Activated CD8-positive, alpha-beta memory T cell treated with anti-CD3 and anti-CD28 coated beads, Interleukin-2, amount 50 U/mL, for 4 hours (primary cell): ENCODE data around the gene ICAM4.
"Not testable (repeated sequence)": the region's sequence is repeated elsewhere in the genome, so short reads cannot be mapped to it uniquely, and the experiment has no call there.

Source experiments
- DNase-seq: peaks from one replicate; pipeline ENCODE4 v3.0.0-alpha.2; 2020

Gene ICAM4, protein sequence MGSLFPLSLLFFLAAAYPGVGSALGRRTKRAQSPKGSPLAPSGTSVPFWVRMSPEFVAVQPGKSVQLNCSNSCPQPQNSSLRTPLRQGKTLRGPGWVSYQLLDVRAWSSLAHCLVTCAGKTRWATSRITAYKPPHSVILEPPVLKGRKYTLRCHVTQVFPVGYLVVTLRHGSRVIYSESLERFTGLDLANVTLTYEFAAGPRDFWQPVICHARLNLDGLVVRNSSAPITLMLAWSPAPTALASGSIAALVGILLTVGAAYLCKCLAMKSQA

DNA sequence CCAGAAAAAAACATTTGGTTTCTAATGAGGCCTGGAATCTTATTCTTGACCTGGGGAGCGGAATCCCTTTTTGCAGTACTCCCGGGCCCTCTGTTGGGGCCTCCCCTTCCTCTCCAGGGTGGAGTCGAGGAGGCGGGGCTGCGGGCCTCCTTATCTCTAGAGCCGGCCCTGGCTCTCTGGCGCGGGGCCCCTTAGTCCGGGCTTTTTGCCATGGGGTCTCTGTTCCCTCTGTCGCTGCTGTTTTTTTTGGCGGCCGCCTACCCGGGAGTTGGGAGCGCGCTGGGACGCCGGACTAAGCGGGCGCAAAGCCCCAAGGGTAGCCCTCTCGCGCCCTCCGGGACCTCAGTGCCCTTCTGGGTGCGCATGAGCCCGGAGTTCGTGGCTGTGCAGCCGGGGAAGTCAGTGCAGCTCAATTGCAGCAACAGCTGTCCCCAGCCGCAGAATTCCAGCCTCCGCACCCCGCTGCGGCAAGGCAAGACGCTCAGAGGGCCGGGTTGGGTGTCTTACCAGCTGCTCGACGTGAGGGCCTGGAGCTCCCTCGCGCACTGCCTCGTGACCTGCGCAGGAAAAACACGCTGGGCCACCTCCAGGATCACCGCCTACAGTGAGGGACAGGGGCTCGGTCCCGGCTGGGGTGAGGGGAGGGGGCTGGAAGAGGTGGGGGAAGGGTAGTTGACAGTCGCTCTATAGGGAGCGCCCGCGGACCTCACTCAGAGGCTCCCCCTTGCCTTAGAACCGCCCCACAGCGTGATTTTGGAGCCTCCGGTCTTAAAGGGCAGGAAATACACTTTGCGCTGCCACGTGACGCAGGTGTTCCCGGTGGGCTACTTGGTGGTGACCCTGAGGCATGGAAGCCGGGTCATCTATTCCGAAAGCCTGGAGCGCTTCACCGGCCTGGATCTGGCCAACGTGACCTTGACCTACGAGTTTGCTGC is at the start of gene ICAM4:
Gene ICAM4, plus strand, starts transcription at position 153 of the 935 bp plus-strand sequence. Its CDS starts 58 bp downstream, at position 211.
- DNase-seq: no peak

DNA sequence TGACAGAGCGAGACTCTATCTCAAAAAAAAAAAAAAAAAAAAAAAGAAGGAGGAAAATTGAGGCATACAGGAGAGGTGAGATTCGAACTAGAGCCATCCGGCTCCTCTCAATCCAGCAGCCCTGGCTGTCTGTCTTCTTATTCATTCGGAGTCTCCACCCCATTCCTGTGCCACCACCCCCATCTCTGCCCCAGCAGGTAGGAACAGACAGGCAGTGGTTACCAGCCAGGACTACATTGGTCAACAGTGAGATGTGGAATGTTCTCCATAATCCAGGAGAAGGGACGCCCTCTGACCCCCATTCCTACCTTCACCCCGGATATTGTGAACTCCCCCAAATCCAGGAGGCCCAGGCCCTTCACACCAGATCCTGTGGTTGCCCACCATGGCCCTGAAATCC is 49.1 kb upstream of the ICAM4 start:
- DNase-seq: no peak

DNA sequence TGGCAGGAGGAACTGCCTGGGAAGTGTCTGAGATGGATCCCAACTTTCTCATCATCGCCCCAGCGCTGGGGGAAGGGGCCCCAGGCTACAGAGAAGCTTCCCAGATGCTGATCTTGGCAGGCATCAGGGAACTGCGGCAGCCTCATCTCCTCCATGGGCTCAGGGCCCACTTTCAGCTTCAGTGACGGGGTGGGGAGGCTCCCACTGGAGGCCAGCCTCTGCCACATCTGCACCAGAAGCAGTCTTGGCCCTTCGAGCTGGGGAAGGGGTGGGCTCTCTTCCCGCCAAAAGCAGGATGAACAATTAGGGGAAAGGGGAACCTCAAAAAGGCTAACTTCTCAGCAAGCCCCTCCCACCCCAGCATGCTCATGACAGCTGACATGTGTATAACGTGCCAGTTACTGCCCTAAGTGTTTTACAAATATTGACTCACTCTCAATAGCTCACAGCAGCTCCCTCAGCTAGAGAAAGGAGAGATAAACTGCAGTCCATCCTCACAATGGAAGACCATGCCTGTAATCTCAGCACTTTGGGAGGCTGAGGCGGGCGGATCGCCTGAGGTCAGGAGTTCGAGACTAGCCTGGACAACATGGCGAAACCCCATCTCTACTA is 48.5 kb upstream of the ICAM4 start:
- DNase-seq: no peak

DNA sequence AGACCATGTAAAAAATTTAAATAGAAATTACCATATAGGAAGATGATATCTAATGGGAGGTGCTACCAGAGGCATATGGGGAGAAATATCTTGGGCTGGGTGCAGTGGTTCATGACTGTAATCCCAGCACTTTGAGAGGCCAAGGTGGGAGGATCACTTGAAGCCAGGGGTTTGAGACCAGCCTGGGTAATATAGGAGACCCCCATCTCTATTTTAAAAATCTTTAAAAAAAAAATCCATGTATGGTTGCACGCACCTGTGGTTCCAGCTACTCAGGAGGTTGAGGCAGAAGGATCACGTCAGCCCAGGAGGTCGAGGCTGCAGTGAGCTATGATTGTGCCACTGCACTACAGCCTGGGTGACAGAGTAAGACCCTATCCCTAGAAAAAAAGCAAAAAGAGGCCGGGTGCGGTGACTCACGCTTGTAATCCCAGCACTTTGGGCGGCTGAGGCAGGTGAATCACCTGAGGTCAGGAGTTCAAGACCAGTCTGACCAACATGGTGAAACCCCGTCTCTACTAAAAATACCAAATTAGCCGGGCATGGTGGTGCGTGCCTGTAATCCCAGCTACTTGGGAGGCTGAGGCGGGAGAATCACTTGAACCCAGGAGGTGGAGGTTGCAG is 44.8 kb upstream of the ICAM4 start:
- DNase-seq: not testable (repeated sequence)

DNA sequence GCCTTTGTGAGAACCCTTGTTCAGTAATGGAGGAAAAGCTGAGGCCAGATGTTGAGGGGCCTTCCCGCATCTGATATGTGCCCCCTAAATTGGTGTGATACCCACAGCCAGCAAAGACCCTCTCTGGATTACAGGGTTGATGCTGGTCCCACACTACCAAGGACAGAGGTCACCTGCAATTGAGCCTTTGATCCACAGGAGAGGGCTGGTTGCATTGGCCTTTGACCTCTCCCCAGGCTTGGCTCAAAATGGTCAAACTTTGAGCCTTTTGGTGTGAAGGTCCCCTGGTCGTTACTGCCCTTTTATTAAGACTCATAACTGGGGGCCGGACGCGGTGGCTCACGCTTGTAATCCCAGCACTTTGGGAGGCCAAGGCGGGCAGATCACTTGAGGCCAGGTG is 43.1 kb upstream of the ICAM4 start:
- no peak for DNase-seq

DNA sequence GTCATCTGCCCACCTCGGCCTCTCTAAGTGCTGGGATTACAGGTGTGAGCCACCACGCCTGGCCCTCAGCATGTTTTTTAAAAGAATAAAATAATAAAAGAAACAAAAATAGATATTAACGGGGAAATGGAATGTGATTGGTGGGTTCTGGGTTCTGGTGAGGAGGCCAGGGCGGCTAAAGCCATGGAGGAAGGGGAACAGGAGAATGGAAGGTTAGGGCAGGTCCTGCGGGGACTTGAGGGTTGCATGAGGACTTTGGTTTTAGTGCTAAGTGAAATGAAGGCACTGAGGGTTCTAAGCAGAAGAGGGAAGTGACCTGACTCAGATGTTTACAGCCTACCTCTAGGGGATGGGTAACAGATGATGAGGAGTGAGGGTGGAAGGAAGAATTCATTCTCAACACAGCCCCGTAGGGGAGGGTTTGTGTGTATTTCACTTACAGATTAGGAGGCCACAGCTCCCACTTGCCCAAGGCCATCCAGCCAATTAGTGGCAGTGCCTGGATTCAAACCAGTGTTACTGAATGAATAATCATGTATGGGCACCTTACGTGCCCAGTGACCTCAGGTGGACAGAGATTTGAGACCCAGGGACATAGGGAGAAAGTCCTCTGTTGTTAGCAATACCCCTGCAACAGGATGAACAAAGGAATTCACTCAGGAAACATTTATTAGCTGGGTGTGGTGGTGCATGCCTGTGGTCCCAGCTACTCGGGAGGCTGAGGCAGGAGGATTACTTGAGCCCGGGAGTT is 41.4 kb upstream of the ICAM4 start:
- no peak for DNase-seq

DNA sequence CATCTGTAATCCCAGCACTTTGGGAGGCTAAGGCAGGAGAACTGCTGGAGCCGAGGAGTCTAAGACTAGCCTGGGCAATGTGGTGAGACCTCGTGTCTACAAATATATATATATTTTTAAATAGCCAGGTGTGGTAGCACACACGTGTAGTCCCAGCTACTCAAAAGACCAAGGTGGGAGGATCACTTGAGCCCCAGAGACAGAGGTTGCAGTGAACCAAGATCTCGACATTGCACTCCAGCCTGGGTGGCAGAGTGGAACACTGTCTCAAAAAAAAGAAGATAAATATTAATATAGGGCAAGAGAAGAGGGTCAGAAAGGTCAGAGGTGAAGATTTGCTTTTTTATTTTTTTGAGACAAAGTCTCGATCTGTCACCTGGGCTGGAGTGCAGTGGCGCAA is 40.2 kb upstream of the ICAM4 start:
- DNase-seq: no peak

DNA sequence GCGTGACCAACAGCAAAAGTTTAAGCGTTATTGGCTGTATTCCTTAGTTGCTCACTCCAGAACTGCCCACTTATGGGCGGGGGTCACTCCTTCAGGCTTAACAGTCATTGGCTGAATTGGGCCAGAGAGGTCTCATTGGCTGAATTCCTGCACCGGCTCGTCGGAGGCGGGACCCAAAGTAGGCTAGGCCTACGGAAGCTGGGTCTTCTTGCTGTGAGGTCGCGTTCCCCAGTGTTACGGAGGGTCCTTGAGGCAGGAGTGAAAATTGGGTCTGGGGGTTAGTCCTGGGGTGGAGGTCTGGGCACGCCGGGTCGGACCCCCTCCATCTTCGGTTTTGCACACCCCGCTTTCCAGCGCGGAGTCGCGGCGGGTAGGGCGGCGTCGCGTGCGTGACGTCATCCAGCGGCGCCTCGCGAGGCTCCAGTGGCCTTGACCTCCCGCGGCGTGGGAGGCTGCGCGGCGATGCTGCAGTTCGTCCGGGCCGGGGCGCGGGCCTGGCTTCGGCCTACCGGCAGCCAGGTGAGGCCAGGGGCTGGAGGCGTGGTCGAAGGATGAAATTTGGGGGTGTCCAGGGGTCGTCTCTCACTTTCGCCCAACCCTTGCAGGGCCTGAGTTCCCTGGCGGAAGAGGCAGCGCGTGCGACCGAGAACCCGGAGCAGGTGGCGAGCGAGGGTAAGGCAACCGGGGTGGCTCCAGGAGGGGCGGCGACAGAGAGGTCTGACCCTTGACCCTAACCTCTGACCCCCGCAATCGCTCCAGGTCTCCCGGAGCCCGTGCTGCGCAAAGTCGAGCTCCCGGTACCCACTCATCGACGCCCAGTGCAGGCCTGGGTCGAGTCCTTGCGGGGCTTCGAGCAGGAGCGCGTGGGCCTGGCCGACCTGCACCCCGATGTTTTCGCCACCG is 34.7 kb upstream of the ICAM4 start, which contains the start of gene MRPL4:
Gene MRPL4, plus strand, starts transcription at position 423 of the 903 bp plus-strand sequence. Its CDS starts 40 bp downstream, at position 463.
- DNase-seq: peak; percentile 93

DNA sequence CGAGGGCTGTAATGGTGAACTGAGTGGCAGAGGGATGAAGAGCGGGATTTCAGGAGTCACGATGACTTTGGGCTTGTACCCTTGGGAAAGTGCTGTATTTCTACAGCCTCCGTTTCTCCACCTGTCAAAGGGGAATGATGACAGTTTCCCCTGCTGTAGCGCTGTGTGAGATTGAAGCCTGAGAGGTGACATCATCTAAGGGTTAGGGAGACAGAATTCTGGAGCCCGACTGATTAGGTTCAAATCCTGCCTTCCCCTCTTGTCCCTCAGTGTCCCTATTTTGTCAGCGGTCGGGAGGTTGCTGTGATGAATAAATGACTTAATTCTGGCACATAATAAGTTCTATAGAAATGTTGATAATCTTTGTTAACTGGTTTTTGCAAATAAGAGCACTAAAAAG is 34.0 kb upstream of the ICAM4 start:
- DNase-seq: no peak

DNA sequence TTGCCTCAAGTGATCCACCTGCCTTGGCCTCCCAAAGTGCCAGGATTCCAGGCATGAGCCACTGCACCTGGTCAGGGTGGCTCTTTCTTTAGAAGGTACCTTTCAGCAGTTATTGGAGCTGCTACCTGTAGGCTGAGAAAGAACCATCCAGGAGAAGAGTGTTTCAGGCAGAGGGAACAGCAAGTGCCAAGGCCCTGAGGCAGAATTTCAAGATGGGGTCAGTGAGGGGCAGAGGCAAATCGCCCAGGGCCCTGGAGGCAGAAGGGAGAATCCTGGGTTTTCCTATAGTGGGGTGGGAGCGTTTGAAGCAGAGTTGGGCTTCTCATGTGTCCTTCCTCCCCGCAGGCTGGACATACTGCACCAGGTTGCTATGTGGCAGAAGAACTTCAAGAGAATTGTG is 32.5 kb upstream of the ICAM4 start:
- DNase-seq: no peak

DNA sequence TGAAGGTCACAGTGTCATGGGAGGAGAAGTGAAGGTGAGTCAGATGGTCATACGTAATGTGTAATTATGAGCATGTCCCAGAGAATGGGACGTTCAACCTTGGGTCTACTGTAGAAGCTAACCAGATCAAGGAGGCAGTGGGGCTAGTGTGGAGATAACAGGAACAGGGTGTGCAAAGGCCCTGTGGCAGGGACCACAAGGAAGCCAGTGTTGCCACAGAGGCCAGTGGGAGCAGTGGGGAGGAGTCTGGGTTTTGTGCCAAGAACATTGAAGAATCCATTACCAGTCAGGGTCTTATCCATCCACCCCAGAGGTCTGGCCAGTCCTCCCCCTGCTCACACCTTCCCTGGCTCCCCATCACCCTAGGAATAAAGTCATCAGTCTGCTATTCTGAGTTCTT is 31.4 kb upstream of the ICAM4 start:
- no peak for DNase-seq

DNA sequence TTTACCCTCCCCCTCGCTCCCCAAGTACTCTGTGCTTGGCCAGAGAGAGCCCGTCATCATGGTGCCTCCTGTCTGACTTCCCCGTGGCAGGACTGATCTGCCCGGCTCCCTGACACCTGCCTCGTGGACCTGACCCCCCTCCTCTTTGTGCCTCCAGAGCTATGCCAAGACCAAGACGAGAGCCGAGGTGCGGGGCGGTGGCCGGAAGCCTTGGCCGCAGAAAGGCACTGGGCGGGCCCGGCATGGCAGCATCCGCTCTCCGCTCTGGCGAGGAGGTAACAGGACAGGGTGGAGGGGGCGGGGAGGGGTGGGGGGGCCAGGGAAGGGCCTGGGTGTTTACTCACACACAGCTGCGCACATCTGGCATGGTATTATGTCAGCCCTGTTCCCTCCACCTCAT is 30.2 kb upstream of the ICAM4 start:
- no peak for DNase-seq

DNA sequence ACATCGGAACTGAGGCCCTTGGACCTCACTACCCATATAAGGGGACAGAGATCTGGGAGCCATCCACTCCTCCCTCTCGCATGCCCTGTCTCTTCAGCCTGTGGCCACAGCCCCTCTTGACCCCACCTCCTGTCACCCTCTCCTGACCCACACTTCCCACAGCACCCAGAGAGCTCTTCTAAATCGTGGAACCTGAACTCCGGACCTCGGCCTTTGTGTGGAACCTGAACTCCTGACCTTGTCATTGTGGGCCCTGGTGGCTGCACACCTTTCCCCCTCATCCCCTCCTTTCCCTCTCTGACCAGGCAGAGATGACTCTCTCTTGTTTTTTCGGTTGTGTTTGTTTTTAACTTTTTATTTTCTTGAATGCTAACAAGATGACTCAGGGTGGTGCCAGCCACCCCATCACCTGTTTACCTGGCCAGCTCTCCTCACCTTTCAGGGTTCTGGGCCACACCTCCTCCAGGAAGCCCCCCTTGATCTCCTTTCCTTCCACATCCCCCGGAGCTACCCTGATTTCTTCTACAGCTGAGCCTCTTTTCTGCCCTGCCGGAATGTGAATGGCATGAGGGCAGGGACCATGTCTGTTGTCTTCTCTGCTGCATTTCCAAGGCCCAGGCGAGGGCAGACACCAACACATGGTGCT is 29.7 kb upstream of the ICAM4 start:
- DNase-seq: no peak

DNA sequence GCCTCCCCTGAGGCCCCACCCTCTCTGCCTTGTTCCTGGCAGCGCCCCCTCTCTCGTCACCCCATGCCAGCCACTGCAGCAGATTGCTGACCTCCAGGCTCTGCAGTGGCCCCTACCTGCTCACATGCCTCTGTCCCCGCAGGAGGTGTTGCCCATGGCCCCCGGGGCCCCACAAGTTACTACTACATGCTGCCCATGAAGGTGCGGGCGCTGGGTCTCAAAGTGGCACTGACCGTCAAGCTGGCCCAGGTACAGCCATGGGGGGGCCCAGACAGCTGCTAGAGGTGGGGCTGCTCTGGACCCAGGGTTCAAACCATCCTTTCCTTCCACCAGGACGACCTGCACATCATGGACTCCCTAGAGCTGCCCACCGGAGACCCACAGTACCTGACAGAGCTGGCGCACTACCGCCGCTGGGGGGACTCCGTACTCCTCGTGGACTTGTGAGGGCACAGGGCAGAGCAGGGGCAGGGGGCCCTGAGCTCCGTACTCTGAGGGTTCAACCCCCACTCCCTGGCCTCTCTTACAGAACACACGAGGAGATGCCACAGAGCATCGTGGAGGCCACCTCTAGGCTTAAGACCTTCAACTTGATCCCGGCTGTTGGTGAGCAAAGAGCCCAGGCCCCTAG is 28.6 kb upstream of the ICAM4 start:
- no peak for DNase-seq

DNA sequence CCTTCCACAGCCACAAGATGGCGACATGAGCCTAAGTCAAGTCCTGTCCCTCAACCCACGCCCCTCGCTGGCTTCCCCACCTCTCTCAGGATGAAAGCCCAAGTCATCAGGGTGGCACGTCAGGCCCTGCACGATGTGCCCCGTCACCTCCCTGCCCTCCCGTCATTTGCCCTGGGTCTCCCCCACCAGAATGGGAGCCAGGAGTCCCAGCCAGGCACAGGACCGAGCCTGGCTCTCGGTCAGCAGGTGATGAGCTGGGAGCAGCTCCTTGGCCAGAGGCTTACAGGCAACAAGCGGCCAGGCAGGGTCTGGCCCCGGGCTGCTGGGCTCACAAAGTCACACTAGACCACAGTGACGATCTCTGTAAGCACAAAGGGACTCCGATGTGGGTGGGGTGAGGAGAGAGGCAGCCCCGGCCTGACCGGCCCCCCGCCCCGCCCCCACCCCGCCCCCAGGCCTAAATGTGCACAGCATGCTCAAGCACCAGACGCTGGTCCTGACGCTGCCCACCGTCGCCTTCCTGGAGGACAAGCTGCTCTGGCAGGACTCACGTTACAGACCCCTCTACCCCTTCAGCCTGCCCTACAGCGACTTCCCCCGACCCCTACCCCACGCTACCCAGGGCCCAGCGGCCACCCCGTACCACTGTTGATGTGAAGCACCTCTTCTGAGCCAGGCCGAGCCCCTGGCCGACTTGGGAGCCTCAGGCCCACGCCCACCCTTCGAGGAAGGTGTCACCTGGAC is 27.4 kb upstream of the ICAM4 start:
- DNase-seq: peak; percentile 87

DNA sequence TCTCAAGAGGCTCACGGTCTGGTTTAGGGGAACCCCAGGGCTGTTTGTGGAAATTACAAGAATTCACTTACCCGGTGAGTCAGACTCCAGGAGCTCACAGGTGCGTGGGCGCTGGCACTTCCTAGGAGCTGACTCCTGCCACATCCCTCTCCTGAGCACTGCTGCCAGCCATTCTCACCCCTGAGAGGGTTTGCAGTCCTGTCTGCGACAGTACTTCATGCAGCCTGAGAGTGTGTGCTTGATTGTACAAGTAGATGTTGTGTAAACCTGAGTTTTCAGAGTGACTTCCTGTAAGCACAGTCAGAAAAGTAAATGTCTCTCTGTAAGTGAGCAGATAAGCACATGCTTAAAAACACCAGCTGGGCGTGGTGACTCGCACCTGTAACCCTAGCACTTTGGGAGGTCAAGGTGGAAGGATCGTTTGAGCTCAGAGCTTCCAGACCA is 26.6 kb upstream of the ICAM4 start:
- no peak for DNase-seq

DNA sequence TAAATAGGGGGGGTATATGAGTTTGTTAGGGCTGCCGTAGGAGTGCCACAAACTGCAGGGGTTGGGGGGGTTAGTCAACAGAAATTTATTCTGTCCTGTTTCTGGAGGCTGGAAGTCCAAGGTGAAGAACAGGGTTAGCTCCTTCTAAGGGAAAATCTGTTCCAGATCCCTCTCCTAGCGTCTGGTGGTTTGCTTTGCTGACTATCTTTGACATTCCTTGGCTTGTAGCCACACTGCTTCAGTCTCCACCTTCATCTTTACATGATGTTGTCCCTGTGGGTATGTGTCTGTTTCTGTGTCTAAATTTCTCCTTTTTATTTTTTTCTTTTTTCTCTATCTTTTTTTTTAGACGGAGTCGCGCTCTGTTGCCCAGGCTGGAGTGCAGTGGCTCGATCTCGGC is 24.0 kb upstream of the ICAM4 start:
- DNase-seq: no peak

DNA sequence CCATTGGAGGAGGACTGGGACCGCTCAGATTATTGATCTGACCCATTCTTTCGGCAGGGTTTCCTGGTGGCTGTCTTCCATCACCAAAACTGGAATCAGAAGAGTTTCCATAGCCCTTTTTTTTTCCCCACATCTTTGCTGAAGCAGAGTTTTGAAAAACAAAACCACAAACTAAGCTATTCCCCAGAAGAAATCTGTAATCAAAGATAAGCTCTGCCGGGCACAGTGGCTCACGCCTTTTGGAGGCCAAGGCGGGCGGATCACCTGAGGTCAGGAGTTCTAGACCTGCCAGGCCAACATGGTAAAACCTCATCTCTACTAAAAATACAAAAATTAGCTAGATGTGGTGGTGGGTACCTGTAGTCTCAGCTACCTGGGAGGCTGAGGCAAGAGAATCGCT is 20.0 kb upstream of the ICAM4 start:
- no peak for DNase-seq

DNA sequence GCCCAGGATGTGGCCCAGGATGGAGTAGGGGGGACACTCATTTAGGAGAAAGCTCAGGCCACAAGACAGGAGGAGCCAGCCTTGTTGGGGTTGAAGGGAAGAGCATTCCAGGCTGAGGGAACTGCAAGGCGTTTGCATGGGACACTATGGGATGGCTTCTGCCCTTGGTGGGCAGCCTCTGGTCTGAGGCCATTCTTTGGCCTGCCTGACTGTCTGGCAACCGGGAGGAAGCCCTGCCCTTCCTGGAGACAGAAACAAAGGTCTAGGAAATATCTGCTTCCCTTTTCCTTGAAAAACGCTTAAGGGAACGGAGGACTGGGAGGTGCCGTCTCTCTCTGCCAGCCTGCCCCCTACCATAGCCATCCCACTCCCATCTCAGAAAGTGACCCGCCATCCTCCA is 18.7 kb upstream of the ICAM4 start:
- DNase-seq: no peak
